WERI-Rb-1 (cell line): Measurements from ENCODE around the gene EPB41L2.

Experiments
- DNase-seq: peaks from one replicate; pipeline ENCODE4 v3.0.0-alpha.2; 2020
- H3K27ac ChIP-seq: fragments of 250-450 bp; sonication (Bioruptor Pico); 2 replicates; pipeline ENCODE4 v1.5.1; 2020; ENCODE audit warnings: mild to moderate bottlenecking, moderate library complexity
- H3K27me3 ChIP-seq: fragments of 250-450 bp; sonication (Bioruptor Pico); 2 replicates; pipeline ENCODE4 v1.5.1; 2021; ENCODE audit warnings: mild to moderate bottlenecking, low read depth, moderate library complexity; ENCODE audit not compliant: insufficient read depth, severe bottlenecking
- H3K36me3 ChIP-seq: fragments of 250-450 bp; sonication (Bioruptor Pico); 2 replicates; pipeline ENCODE4 v1.5.1; 2020; ENCODE audit warnings: mild to moderate bottlenecking, moderate library complexity
- H3K4me3 ChIP-seq: 2 replicates; pipeline ENCODE4 v1.5.1; 2011; ENCODE audit warnings: low read depth, mild to moderate bottlenecking, control low read depth, low read length
- H3K9me3 ChIP-seq: fragments of 250-450 bp; sonication (Bioruptor Pico); 2 replicates; pipeline ENCODE4 v1.5.1; 2021; ENCODE audit warnings: mild to moderate bottlenecking, moderate library complexity; ENCODE audit not compliant: severe bottlenecking
- TF ChIP-seq, protein P1 (sequence below): IDR thresholded peaks from 2 replicates; pipeline ENCODE4 v1.5.1; 2011; ENCODE audit warnings: low read depth, mild to moderate bottlenecking, control low read depth, inconsistent platforms, low read length

Gene EPB41L2

DNA sequence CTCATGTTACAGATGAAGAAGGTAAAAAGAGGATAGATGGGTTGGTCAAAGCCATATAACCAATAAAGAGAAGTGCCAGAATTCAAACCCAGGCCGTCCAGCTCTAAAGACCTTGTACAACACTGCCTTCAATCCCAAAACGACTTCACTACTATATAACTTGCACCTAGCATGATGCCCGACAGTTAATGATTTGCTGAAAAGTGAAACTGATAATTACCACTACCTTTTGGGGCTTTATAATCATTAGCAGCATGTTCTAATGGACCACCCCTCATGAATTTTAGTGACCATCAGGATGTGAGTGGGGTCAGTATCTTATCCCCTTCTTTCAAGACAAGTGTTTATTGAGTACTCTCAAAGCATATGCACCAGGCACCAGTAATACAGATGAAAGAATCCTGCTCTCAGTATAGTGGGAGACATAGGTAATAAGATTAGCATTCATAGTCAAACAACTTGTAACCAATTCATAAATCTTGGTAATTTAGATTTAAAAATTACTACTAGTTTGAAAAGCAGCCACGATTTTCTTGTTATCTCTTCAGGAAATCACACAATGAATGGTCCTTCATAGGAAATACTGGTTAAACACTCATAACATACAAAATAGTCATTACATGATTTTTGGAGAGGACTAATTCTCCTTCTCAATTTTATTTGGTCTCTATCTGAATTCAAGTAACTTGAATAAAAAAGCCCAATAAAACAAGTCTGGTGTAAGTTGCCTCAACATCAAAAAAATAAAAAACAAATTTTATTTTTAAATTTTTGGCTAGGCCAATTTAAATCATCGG lies 98.0 kb downstream of the EPB41L2 start:
- Histone ChIP-seq H3K36me3 (no peaks in the 10 kb centered on the region), H3K9me3 (no peaks in the 10 kb centered on the region), H3K4me3 (no peak overlapping the region), H3K27ac (no peak overlapping the region), H3K27me3 (no peaks in the 10 kb centered on the region)
- TF ChIP-seq, protein P1, sequence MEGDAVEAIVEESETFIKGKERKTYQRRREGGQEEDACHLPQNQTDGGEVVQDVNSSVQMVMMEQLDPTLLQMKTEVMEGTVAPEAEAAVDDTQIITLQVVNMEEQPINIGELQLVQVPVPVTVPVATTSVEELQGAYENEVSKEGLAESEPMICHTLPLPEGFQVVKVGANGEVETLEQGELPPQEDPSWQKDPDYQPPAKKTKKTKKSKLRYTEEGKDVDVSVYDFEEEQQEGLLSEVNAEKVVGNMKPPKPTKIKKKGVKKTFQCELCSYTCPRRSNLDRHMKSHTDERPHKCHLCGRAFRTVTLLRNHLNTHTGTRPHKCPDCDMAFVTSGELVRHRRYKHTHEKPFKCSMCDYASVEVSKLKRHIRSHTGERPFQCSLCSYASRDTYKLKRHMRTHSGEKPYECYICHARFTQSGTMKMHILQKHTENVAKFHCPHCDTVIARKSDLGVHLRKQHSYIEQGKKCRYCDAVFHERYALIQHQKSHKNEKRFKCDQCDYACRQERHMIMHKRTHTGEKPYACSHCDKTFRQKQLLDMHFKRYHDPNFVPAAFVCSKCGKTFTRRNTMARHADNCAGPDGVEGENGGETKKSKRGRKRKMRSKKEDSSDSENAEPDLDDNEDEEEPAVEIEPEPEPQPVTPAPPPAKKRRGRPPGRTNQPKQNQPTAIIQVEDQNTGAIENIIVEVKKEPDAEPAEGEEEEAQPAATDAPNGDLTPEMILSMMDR = no peak
- no peak for DNase-seq

DNA sequence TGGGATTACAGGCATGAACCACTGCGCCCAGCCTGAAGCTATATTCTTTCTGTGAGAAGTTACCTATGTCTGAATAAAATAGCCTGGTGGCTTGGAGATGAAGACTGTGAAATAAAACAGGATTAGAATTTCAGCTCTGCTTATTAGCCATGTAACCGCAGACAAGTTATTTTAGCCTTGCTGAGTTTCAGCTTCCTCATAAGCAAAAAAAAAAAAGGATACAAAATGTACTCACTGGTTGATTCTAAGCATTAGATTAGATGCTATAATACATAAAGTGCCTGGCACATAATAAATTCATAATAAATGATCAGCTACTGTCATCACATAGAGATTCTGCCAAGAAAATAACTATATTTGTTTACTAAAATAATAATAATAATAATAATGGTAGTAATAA lies 98.8 kb downstream of the EPB41L2 start:
- Histone ChIP-seq H3K36me3 (no peaks in the 10 kb centered on the region), H3K27ac (no peak overlapping the region), H3K4me3 (no peak overlapping the region), H3K9me3 (no peaks in the 10 kb centered on the region), H3K27me3 (no peaks in the 10 kb centered on the region)
- TF ChIP-seq, protein P1 = no peak
- no peak for DNase-seq

DNA sequence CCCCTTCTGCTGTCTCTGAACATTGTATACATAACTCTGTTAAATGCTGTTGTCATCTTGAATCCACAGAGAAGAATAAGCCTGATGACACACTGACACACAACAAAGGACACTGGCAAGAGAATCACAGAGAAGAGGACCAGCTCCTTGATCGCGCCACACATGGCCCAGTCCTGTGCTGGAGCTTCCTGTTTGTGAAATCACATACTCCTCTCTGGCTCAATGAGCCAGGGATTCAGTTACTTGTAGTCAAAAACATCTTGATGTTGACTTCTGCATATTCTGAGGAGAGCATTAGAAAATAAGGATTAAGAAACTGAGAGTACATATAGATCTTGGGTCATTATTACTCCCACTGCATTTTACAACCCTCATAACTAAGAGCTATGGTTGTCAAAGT lies 100.1 kb downstream of the EPB41L2 start:
- DNase-seq = no peak
- TF ChIP-seq, protein P1 = no peak
- H3K27me3 ChIP-seq = no peaks in the 10 kb centered on the region
- H3K9me3 ChIP-seq = no peaks in the 10 kb centered on the region
- no peak overlapping the region for H3K4me3 ChIP-seq
- no peak overlapping the region for H3K27ac ChIP-seq
- H3K36me3 ChIP-seq = no peaks in the 10 kb centered on the region

DNA sequence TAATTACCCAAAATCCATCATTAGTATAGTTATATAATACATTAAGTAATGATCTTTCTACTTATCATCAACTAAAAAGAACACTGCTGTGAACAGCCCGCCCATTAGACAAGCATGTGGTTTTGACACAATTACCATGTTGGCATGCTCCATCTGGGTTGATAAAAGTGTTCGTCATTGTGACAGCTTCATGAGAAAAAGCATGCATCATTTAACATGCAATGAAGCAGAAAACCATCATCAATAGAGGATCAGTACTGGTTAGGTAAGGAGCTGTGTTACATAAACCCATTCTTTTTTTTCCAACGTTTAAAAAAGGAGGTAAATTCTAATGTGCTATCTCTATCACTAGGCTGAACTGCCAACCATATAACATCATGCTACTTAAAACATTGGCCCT lies 101.9 kb downstream of the EPB41L2 start:
- H3K4me3 ChIP-seq = no peak overlapping the region
- no peaks in the 10 kb centered on the region for H3K27me3 ChIP-seq
- TF ChIP-seq, protein P1 = no peak
- DNase-seq = no peak
- H3K27ac ChIP-seq = no peak overlapping the region
- no peaks in the 10 kb centered on the region for H3K9me3 ChIP-seq
- no peaks in the 10 kb centered on the region for H3K36me3 ChIP-seq

DNA sequence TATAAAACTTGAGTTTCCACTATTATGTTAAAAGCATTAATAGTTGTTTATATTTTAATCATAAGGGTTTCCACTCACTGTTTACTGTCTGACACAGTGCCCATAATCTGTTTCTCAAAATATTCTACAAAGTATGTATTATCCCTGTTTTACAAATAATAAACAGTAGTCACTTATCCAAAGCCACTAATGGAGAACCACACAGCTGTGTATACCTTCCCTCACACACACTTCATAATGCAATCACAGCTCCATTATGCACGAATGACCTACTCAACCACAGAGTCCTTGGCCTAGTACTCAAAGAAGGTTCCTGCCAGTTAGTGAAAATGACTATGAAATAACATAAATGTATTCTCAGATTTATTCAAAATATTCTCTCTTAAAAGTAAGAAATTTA lies 103.1 kb downstream of the EPB41L2 start:
- H3K4me3 ChIP-seq = no peak overlapping the region
- no peak for DNase-seq
- TF ChIP-seq, protein P1 = no peak
- H3K27me3 ChIP-seq = no peaks in the 10 kb centered on the region
- no peak overlapping the region for H3K27ac ChIP-seq
- H3K36me3 ChIP-seq = no peaks in the 10 kb centered on the region
- H3K9me3 ChIP-seq = no peaks in the 10 kb centered on the region

DNA sequence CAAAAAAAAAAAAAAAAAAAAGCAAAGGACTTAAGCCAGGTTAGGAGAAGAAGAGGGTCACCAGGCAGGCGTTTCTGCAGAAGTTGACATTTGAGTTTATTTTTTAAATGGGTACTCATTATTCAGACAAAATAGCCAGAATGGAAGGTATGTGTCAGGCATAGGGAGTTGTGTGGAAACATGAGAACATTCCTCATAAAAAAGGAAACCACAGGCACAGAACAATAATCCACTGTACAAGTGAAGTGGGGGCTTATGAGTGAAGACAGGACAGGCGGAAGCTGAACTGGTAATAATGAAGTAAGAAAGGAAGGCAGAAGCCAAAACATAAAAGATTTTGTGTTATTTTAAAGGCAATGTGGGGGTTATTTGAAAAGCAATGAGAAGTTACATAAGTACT lies 104.6 kb downstream of the EPB41L2 start:
- TF ChIP-seq, protein P1 = no peak
- H3K4me3 ChIP-seq = no peak overlapping the region
- no peak for DNase-seq

More for the DNA sequence above, 104.6 kb downstream of the EPB41L2 start:
- Histone ChIP-seq H3K27ac (no peak overlapping the region), H3K27me3 (no peaks in the 10 kb centered on the region), H3K9me3 (no peaks in the 10 kb centered on the region), H3K36me3 (no peaks in the 10 kb centered on the region)
